Caco-2 (cell line): ENCODE measurements around the gene C6orf163. TPM values are rescaled to one million over a fixed set of nuclear protein-coding genes. Genes with fewer than 3 reads are reported as not detected.

ENCODE experiments used
- BruUV-seq: library from RNA; stranded (reverse); fragments of 400-500 nt; replicated peaks from 2 replicates; lab custom pipeline; 2021; lab: Mats Ljungman, UMichigan
- CTCF ChIA-PET: fragments of 300-600 bp; sonication (Branson Sonifier 250); formaldehyde crosslinking; loops from one replicate; lab custom pipeline; 2022; ENCODE audit warnings: antibody characterized with exemption; lab: Charles Lee
- POLR2A ChIA-PET: fragments of 300-600 bp; sonication (Branson Sonifier 250); formaldehyde crosslinking; loops from one replicate; lab custom pipeline; 2022; ENCODE audit warnings: antibody characterized with exemption; lab: Charles Lee
- DNase-seq, 2 experiments: peaks; one replicate each; pipeline versions ENCODE4 v3.0.0 to v3.0.0-alpha.2; 2020 to 2022
- H3K27me3 ChIP-seq: replicated peaks from 2 replicates; pipeline ENCODE4 v1.6.0; 2011; ENCODE audit warnings: low read length; ENCODE audit not compliant: control insufficient read depth, insufficient read depth
- H3K36me3 ChIP-seq: 2 replicates; pipeline ENCODE4 v1.5.1; 2011; ENCODE audit warnings: low read length; ENCODE audit not compliant: control insufficient read depth, insufficient read depth
- H3K4me1 ChIP-seq: fragments of 250-450 bp; sonication (Bioruptor Pico); 2 replicates; pipeline ENCODE4 v1.5.1; 2020; ENCODE audit warnings: mild to moderate bottlenecking
- H3K4me3 ChIP-seq: 2 replicates; pipeline ENCODE4 v1.5.1; 2011; ENCODE audit warnings: low read depth, mild to moderate bottlenecking, control low read depth, low read length
- H3K9me3 ChIP-seq: fragments of 250-450 bp; sonication (Bioruptor Pico); 2 replicates; pipeline ENCODE4 v1.5.1; 2020; ENCODE audit warnings: mild to moderate bottlenecking, moderate library complexity
- H3K27ac Mint-ChIP-seq: one replicate; pipeline ENCODE4 v1.8.0; 2022; ENCODE audit warnings: mixed read lengths; ENCODE audit not compliant: unreplicated experiment
- H3K27me3 Mint-ChIP-seq: one replicate; pipeline ENCODE4 v1.8.0; 2022; ENCODE audit warnings: mixed read lengths; ENCODE audit not compliant: insufficient read depth, unreplicated experiment
- H3K36me3 Mint-ChIP-seq: one replicate; pipeline ENCODE4 v1.8.0; 2022; ENCODE audit warnings: mild to moderate bottlenecking, mixed read lengths; ENCODE audit not compliant: insufficient read depth, unreplicated experiment
- H3K4me1 Mint-ChIP-seq: one replicate; pipeline ENCODE4 v1.8.0; 2022; ENCODE audit warnings: low read depth, mixed read lengths; ENCODE audit not compliant: unreplicated experiment
- H3K4me3 Mint-ChIP-seq: one replicate; pipeline ENCODE4 v1.8.0; 2022; ENCODE audit warnings: mild to moderate bottlenecking, moderate library complexity, mixed read lengths; ENCODE audit not compliant: unreplicated experiment
- H3K9me3 Mint-ChIP-seq: one replicate; pipeline ENCODE4 v1.8.0; 2022; ENCODE audit warnings: mixed read lengths; ENCODE audit not compliant: unreplicated experiment
- CTCF ChIP-seq, 2 experiments: fragments of 200-600 bp in 1 of 2; IDR thresholded peaks; 1 replicate in 1 of 2; 2 replicates in 1 of 2; pipeline versions ENCODE4 v1.5.1 to v1.8.0; 2011 to 2022; ENCODE audit warnings: antibody characterized with exemption in 1 of 2, control low read depth in 1 of 2, inconsistent platforms in 1 of 2, low read depth in 1 of 2, low read length in 1 of 2, mild to moderate bottlenecking in 1 of 2, moderate library complexity in 1 of 2; ENCODE audit not compliant: insufficient read depth in 1 of 2, severe bottlenecking in 1 of 2, unreplicated experiment in 1 of 2
- intact Hi-C: fragments of 100-400 bp; cut with micrococcal nuclease; formaldehyde crosslinking; loops from one replicate; pipeline ENCODE4 v1.10.0; 2022; ENCODE audit not compliant: unreplicated experiment
- total RNA-seq: library from RNA; stranded (reverse); gene quantifications from 2 replicates; pipeline ENCODE4 v1.2.3, GENCODE V29; 2022

The C6orf163 gene
- total RNA-seq, 1 experiment from 2014 or later = 2.3 TPM

- no TSS peak for BruUV-seq
- no peaks in the 10 kb centered on the region for H3K9me3 Mint-ChIP-seq
- CTCF ChIA-PET = no interaction called here
- Histone ChIP-seq H3K9me3 (no peaks in the 10 kb centered on the region), H3K4me1 (no peaks in the 10 kb centered on the region), H3K4me3 (no peak overlapping the region), H3K27me3 (no peaks in the 10 kb centered on the region), H3K36me3 (no peaks in the 10 kb centered on the region)
- H3K27ac Mint-ChIP-seq = no peak overlapping the region
- intact Hi-C loops = no loop called here
- no peaks in the 10 kb centered on the region for H3K4me1 Mint-ChIP-seq
- POLR2A ChIA-PET = no interaction called here
- H3K36me3 Mint-ChIP-seq = no peaks in the 10 kb centered on the region
- no peak overlapping the region for H3K4me3 Mint-ChIP-seq
- H3K27me3 Mint-ChIP-seq = no peaks in the 10 kb centered on the region
- no peak for TF ChIP-seq CTCF (IDR thresholded peaks at IDR 0.05; ENCODE audit: insufficient read depth in 1 of 2, low read depth in 1 of 2, low read length in 1 of 2, severe bottlenecking in 1 of 2, unreplicated experiment in 1 of 2)
- DNase-seq = no peak
These were observed 39.8 kb downstream of the C6orf163 start for GRCh38 chr6:87384449-87384848.

DNA sequence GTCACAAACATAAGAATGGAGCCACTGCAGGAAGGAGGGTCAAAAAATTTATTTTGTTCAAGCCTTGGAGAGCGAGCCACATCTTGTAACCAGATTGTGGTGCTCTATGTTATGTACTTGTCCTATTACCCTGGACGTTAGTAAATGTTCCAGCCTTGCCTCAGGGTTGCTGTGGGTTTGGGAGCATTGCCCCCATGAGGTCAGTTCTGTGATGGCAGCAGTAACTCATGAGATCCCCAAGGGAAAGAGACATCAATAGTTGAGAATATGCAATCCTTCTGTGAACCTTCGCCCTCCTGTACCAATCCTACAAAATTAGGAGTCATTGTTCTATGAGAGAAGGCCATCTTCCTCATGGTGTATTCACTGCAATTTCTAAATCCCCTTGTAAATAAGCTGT lies 46.7 kb downstream of the C6orf163 start:
- intact Hi-C loops = loop anchor here (1.0 to 5.0 kb wide), 6 partner anchors 48 to 406 kb away; partner anchors contain the start of gene SMIM8
- TF ChIP-seq CTCF (IDR thresholded peaks at IDR 0.05; ENCODE audit: insufficient read depth in 1 of 2, low read depth in 1 of 2, low read length in 1 of 2, severe bottlenecking in 1 of 2, unreplicated experiment in 1 of 2) = peak; percentile 59 to 81
- Mint-ChIP-seq H3K36me3 (no peaks in the 10 kb centered on the region), H3K27me3 (no peaks in the 10 kb centered on the region), H3K27ac (no peak overlapping the region), H3K4me3 (no peak overlapping the region), H3K4me1 (no peaks in the 10 kb centered on the region), H3K9me3 (no peaks in the 10 kb centered on the region)
- no peak overlapping the region for H3K4me3 ChIP-seq
- CTCF ChIA-PET = no interaction called here
- no peaks in the 10 kb centered on the region for H3K27me3 ChIP-seq
- BruUV-seq = no TSS peak
- peak; percentile 55 to 69 for DNase-seq
- no peaks in the 10 kb centered on the region for H3K9me3 ChIP-seq
- POLR2A ChIA-PET = no interaction called here
- no peaks in the 10 kb centered on the region for H3K4me1 ChIP-seq
- H3K36me3 ChIP-seq = no peaks in the 10 kb centered on the region

DNA sequence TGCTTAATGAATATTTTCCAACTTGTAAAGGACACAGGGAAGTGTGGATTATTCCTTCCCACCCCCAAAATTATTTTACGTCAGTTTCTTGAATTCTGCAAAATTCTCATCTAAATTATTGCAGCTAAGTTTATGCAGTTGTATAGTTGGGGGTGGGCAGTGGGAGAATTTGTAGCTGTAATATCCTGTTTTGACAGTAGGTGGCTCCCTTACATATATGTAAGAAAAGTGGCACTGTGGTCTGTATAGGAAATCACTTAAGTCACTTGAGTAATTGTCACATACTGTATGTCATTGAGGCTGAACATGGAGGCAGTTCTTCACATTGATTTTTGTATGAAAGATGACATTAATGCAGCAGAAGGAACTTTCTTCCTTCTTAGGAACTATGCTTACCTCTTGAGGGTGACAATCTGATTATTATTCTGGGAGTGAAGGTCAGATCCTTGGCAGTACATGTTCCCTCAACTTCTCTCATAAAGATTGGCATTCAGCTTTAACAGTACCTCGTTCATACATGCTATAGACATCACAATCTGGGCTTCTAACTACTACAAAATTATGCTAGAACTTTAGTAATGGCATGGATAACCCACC lies 48.5 kb downstream of the C6orf163 start:
- ChIA-PET POLR2A (interaction anchor here (0.5 kb wide), 1 partner anchor 96 kb away, joined by 5 read pairs; no protein-coding TSS in a partner anchor), CTCF (interaction anchor here (0.7 to 1.6 kb wide), 10 partner anchors 9 to 326 kb away, joined by 3 to 15 read pairs (median 4); partner anchors contain the start of gene CFAP206)
- TF ChIP-seq CTCF (IDR thresholded peaks at IDR 0.05; ENCODE audit: insufficient read depth in 1 of 2, low read depth in 1 of 2, low read length in 1 of 2, severe bottlenecking in 1 of 2, unreplicated experiment in 1 of 2) = peak; percentile 63 to 64
- Histone ChIP-seq H3K4me3 (no peak overlapping the region), H3K36me3 (no peaks in the 10 kb centered on the region), H3K9me3 (no peaks in the 10 kb centered on the region), H3K4me1 (no peaks in the 10 kb centered on the region), H3K27me3 (no peaks in the 10 kb centered on the region)
- Mint-ChIP-seq H3K4me3 (no peak overlapping the region), H3K27me3 (no peaks in the 10 kb centered on the region), H3K36me3 (no peaks in the 10 kb centered on the region), H3K9me3 (no peaks in the 10 kb centered on the region), H3K4me1 (no peaks in the 10 kb centered on the region), H3K27ac (no peak overlapping the region)
- intact Hi-C loops = loop anchor here (1.0 to 5.0 kb wide), 2 partner anchors 80 to 404 kb away; no protein-coding TSS in a partner anchor
- BruUV-seq = no TSS peak
- DNase-seq = peak in 1 of 2 experiments; percentile 52
